SJCRH30 (cell line): ENCODE results near the gene TRIM44. TPM values are rescaled to one million over a fixed set of nuclear protein-coding genes. Genes with fewer than 3 reads are reported as not detected.
"Not testable (repeated sequence)": the region's sequence is repeated elsewhere in the genome, so short reads cannot be mapped to it uniquely, and the experiment has no call there.

ENCODE experiments used
- DNase-seq, 2 experiments: peaks; one replicate each; pipeline ENCODE4 v3.0.0-alpha.2; 2015 to 2020
- H3K27ac ChIP-seq: fragments of 250-450 bp; sonication (Bioruptor Pico); 2 replicates; pipeline ENCODE4 v1.5.1; 2020; ENCODE audit warnings: mild to moderate bottlenecking, moderate library complexity
- H3K27me3 ChIP-seq: fragments of 250-450 bp; sonication (Bioruptor Pico); 2 replicates; pipeline ENCODE4 v1.5.1; 2020; ENCODE audit warnings: mild to moderate bottlenecking, moderate library complexity
- H3K36me3 ChIP-seq: fragments of 250-450 bp; sonication (Bioruptor Pico); 2 replicates; pipeline ENCODE4 v1.5.1; 2020; ENCODE audit warnings: mild to moderate bottlenecking, moderate library complexity
- H3K4me1 ChIP-seq: fragments of 250-450 bp; sonication (Bioruptor Pico); 2 replicates; pipeline ENCODE4 v1.5.1; 2020; ENCODE audit warnings: mild to moderate bottlenecking, moderate library complexity
- H3K4me3 ChIP-seq: fragments of 250-450 bp; sonication (Bioruptor Pico); 2 replicates; pipeline ENCODE4 v1.5.1; 2020; ENCODE audit warnings: mild to moderate bottlenecking, moderate library complexity
- H3K9me3 ChIP-seq: fragments of 250-450 bp; sonication (Bioruptor Pico); replicated peaks from 2 replicates; pipeline ENCODE4 v1.5.1; 2020; ENCODE audit warnings: mild to moderate bottlenecking, moderate library complexity
- total RNA-seq: library from RNA; depleted of rRNA; stranded (reverse); fragments of >200 nt; shearing (Covaris generic); gene quantifications from 2 replicates; pipeline ENCODE4 v1.2.3, GENCODE V29; 2014

TRIM44 gene
- total RNA-seq, 1 experiment from 2014 or later: 66.8 TPM

DNA sequence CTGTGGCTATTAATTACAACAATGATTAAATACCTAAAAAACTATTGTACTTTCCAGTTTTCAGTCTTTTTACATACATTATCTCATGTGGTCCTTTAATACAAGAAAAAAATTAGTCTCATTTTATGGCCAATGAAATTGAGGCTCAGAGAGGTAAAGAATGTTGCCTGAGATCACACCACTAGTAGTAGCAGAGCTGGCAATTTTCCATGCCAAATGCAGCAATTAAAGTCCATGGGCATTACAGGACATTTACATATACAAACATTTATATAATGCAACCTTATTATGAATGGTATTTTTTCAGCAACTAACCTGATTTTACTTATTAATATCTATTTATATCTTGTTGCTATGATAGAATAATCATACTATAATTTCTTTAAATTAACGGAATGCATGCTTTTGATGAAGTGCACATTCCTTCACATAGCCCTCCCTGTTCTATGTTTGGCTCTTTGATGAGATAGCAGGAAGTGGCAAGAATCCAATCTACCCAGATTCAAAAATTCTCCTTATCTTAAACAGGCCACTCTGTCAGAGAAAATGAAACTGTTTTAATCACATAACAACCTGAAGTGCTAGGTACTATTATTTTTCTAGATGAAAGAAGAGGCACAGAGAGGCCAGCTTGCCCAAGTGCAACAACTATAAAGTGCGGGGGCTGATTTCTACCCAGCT is 160.4 kb downstream of the TRIM44 start:
- Histone ChIP-seq H3K4me1 (peaks cover 12% of the 10 kb centered on the region), H3K27ac (peak overlapping the region; percentile 44; the same call in 1 of the 2 replicates), H3K36me3 (no peaks in the 10 kb centered on the region), H3K4me3 (no peak overlapping the region), H3K9me3 (no peaks in the 10 kb centered on the region), H3K27me3 (no peaks in the 10 kb centered on the region)
- DNase-seq: peak in 1 of 2 experiments; percentile 27

DNA sequence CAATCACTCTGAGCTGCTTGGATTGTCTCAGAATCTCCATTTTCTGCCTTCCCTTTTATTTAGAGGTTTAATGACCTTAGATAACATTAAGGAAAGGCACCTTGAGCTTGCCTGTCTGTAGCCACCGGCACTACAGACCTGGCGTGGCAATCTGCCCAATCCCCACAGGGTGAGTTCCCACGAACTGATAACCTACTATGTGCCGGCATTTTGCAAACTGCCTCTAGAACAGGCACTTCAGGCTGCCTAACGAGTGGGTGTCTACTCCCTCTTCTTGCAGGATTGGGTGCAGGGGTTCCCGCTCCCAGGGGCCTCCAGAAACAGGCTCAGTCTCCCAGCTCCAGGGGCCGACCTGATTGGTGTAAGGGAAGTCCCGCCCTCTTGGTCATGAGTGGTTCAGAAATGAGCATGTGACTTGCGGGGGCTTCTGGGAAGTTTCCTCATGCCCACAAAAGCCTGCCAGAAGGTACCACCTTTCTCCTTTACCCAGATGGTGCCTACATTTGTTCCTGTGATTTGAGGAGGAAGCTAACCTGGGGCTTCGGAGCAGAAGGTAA is 161.2 kb downstream of the TRIM44 start:
- no peaks in the 10 kb centered on the region for H3K36me3 ChIP-seq
- peaks cover 12% of the 10 kb centered on the region for H3K4me1 ChIP-seq
- H3K4me3 ChIP-seq: no peak overlapping the region
- H3K27me3 ChIP-seq: no peaks in the 10 kb centered on the region
- no peaks in the 10 kb centered on the region for H3K9me3 ChIP-seq
- no peak overlapping the region for H3K27ac ChIP-seq
- no peak for DNase-seq

DNA sequence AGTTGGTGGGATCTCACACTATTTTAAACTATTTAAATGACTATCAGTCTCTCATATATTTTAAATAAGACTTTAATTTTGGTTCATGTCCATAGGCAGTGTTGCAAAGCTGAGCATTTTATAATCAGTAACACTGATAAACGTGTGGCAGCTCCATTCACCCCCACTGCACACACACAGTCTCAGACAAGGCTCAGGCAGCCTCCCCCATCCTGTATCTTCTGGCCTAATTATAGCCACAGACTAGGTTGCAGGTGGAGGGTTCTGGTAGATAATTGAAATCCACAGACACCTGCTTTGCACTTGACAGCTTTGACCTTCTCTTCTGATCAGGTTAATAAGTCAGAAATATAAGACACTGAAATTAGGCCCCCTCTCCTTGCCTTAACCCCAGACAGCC is 162.8 kb downstream of the TRIM44 start:
- no peak for DNase-seq
- no peaks in the 10 kb centered on the region for H3K27me3 ChIP-seq

DNA sequence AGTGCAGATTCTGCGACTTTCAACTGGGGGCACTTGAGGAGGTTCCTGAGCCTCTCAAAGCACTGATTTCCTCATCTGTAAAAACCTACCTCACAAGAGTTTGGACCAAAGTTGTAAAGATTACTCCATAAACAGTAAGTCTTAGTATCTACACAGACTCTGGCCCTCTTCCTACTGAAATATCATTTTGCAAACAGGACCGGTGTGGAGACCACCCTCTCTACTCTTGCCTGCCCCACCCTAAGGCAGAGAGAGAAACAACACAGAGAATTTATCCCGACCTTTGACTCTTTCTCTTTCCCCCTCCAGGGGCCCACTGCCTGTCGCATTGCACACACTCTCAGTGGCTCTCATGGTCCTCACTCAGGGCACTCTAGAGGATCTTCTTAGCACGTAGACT is 163.4 kb downstream of the TRIM44 start:
- no peaks in the 10 kb centered on the region for H3K36me3 ChIP-seq
- DNase-seq: no peak
- H3K4me3 ChIP-seq: no peak overlapping the region
- no peaks in the 10 kb centered on the region for H3K9me3 ChIP-seq
- H3K27me3 ChIP-seq: no peaks in the 10 kb centered on the region
- H3K27ac ChIP-seq: no peak overlapping the region
- peaks cover 12% of the 10 kb centered on the region for H3K4me1 ChIP-seq

More for the DNA sequence above, 162.8 kb downstream of the TRIM44 start:
- H3K36me3 ChIP-seq: no peaks in the 10 kb centered on the region
- no peaks in the 10 kb centered on the region for H3K9me3 ChIP-seq
- H3K27ac ChIP-seq: no peak overlapping the region
- H3K4me3 ChIP-seq: no peak overlapping the region
- peaks cover 12% of the 10 kb centered on the region for H3K4me1 ChIP-seq

DNA sequence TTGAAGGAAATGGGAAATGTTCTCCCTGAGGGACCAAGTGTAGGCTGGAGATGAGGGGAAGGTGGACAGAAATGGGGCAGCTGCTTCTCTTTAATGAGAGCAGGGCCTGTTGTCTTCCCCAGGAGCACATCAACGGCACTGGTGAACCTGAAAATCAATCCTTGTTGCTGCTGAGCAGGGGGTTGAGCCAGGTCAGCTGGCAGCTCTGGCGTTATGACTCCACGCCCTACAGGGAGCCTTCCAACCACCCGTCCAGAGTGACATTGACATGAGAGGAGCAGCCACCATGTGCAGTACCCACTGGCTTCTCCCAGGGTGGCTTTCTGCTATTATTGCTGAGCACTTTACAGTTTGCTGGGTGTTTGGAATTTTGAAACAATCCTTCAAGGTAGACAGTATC is 164.4 kb downstream of the TRIM44 start:
- H3K27ac ChIP-seq: no peak overlapping the region
- no peak overlapping the region for H3K4me3 ChIP-seq
- peaks cover 12% of the 10 kb centered on the region for H3K4me1 ChIP-seq
- no peaks in the 10 kb centered on the region for H3K36me3 ChIP-seq
- H3K27me3 ChIP-seq: no peaks in the 10 kb centered on the region
- no peaks in the 10 kb centered on the region for H3K9me3 ChIP-seq
- DNase-seq: no peak

DNA sequence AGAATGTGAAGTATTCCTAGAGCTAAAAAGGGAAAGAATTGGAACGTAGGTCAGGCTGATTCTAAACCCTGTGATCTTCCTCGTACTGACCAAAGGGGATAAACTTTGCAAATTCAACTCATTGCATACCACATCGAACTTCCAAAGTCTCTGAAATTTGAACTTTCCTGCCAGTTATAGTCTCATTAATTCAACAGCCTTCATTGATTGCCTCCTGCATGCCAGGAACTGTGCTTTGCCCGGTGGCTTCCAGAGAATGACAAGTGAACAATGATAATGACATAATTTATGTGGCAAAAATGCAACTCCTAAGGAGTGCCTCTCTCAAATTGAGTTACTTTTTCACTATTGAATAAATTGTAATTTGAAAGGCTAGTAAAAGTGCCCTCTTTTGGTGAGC is 173.6 kb downstream of the TRIM44 start:
- Histone ChIP-seq H3K27me3 (no peaks in the 10 kb centered on the region), H3K4me1 (no peaks in the 10 kb centered on the region), H3K36me3 (no peaks in the 10 kb centered on the region), H3K4me3 (no peak overlapping the region), H3K9me3 (no peaks in the 10 kb centered on the region), H3K27ac (no peak overlapping the region)
- DNase-seq: no peak

DNA sequence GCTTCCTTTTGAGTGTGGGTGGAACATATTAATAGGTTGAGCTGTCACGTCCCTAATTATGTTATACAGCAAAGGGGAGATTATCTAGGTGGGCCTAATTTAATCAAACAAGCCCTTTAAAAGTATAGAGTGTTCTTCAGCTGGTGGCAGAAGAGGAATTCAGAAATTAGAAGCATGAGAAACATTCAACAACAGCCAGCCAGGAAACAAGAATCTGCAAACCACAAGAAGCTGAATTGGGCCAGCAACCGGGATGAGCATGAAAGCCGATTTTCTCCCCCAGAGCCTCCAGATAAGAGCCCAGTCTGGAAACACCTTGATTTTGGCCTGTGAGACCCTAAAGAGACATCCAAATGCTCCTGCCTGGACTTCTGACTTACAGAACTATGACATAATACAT is 175.5 kb downstream of the TRIM44 start:
- Histone ChIP-seq H3K9me3 (no peaks in the 10 kb centered on the region), H3K4me3 (no peak overlapping the region), H3K36me3 (no peaks in the 10 kb centered on the region), H3K27me3 (no peaks in the 10 kb centered on the region), H3K27ac (no peak overlapping the region), H3K4me1 (no peaks in the 10 kb centered on the region)
- DNase-seq: no peak

DNA sequence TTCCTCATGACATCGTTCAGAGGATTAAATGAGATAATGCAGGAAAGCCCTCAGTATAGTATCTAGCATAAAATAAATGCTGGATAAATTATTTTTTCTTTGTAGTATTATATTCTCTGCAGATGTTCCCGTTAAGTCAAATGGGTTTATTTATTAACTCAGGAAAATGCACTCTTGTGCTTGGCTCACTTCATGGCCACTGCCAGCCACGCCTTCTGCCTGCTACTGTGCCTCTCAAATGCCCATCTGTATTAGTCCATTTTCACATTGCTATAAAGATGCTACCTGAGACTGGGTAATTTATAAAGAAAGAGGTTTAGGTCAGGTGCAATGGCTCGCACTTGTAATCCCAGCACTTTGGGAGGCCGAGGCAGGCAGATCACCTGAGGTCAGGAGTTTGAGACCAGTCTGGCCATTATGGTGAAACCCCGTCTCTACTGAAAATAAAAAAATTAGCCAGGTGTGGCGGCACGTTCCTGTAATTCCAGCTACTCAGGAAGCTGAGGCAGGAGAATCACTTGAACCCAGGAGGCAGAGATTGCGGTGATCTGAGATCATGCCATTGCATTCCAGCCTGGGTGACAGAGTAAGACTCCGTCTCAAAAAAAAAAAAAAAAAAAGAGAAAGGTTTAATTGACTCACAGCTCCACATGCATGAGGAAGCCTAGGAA is 176.3 kb downstream of the TRIM44 start:
- H3K9me3 ChIP-seq, H3K36me3 ChIP-seq, DNase-seq, H3K4me3 ChIP-seq, H3K4me1 ChIP-seq, H3K27ac ChIP-seq, H3K27me3 ChIP-seq: not testable (repeated sequence)

DNA sequence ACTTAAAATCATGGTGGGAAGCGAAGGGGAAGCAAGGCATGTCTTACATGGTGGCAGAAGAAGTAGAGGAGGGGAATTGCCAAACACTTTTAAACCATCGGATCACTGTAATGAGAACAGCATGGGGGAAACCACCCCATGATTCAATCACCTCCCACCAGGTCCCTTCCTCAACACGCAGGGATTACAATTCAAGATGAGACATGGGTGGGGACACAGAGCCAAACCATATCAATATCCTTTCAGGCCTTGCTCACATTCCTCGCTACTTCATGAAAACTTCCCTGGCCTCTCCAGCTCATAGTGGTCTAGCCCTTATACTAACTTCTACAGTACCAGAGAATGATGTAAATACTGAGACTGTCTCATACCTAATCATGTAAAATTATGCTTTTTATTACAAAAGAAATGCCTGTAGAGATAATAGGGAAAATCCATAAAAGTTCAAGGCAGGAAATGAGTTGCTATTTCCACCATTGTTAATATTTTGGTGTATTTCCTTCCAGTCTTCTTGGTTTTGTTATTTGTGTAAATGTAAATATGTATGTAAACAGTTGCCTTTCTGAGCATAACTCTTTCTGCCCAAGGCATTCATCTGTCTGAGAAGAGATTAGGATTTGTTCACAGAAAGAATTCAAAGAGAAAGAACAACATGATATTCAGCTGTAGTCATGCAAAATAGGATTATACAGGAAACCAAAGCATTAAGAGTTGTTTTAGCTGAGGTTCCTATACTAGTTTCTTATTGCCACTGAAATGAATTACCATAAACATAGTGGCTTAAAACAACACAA is 177.0 kb downstream of the TRIM44 start:
- Histone ChIP-seq H3K9me3 (no peaks in the 10 kb centered on the region), H3K27ac (no peak overlapping the region), H3K4me3 (no peak overlapping the region), H3K27me3 (no peaks in the 10 kb centered on the region), H3K4me1 (no peaks in the 10 kb centered on the region), H3K36me3 (no peaks in the 10 kb centered on the region)
- no peak for DNase-seq

DNA sequence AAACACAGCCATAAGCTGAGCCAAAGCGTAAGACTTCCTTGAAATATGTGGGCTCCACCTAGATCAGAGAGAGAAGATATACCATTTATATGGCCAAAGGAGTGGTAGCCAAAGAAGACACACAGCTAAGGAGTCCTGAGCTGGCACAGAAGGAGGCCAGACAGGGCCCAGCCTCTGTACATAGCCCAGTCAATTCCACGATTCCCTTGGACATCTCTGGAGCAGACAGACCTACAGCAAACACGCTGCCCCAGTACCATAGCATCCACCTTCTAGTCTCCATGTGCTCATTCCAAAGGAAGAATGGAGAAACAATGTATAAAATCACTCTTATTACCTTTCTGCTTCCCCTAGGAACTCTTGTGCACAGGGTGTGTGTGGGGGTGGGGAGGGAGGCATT is 179.2 kb downstream of the TRIM44 start:
- Histone ChIP-seq H3K27ac (no peak overlapping the region), H3K4me1 (peaks cover 3% of the 10 kb centered on the region; the same call in 1 of the 2 replicates), H3K27me3 (no peaks in the 10 kb centered on the region), H3K4me3 (no peak overlapping the region), H3K36me3 (no peaks in the 10 kb centered on the region), H3K9me3 (no peaks in the 10 kb centered on the region)
- no peak for DNase-seq

DNA sequence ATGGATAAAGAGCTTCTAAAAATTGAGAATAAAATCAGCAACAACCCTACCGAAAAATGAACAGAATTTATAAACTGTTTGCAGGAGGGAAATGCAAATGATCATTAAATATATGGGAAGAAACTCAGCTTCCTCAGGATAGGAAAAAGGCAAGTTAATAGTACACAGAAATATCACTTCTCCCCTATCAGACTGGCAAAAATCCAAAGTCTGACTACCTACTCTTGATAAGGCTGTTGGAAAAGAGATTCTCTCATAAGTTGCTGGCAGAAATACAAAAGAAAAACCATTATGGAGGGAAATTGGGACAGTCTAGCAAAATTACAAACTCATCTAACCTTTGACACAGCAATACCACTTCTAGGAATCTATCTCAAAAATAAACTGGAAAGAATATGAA is 180.4 kb downstream of the TRIM44 start:
- H3K27me3 ChIP-seq: no peaks in the 10 kb centered on the region
- no peaks in the 10 kb centered on the region for H3K36me3 ChIP-seq
- no peak for DNase-seq

DNA sequence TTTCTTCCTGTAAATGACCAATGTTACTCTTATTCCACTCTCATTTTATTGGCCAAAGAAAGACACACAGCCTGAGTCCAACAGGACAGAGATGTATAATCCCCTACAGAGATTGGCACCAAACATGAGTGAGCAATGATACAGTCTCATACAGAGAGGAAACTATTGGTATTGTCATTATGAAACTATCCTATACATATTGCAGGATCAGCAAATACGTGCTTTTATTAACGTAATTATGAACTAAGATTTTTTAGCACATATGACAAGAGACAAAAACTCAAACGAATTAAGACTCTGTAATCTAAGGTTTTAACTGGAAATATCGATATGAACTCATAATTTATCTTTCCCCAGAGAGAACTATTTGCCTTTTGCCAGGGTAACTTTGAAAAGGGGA is 182.0 kb downstream of the TRIM44 start:
- Histone ChIP-seq H3K9me3 (no peaks in the 10 kb centered on the region), H3K27ac (no peak overlapping the region), H3K36me3 (no peaks in the 10 kb centered on the region), H3K4me3 (no peak overlapping the region), H3K27me3 (no peaks in the 10 kb centered on the region), H3K4me1 (peaks cover 3% of the 10 kb centered on the region; the same call in 1 of the 2 replicates)
- no peak for DNase-seq

More for the DNA sequence above, 180.4 kb downstream of the TRIM44 start:
- Histone ChIP-seq H3K4me1 (peaks cover 3% of the 10 kb centered on the region; the same call in 1 of the 2 replicates), H3K9me3 (no peaks in the 10 kb centered on the region), H3K27ac (no peak overlapping the region), H3K4me3 (no peak overlapping the region)

DNA sequence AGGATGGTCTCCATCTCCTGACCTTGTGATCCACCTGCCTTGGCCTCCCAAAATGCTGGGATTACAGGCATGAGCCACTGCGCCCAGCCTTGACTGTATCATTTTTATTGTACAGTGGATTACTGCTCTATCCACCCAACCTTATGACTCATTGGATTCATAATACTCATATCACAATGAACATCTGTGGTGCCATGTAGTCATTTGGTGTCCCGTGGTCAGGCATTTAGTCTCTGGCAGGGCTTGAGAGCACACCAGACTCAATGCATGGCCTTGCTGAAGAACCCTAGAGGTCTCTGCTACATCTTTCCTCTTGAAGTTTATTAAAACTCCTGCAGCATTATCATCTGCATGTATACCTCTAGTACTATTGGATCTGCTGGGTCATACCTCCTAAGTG is 183.3 kb downstream of the TRIM44 start:
- Histone ChIP-seq H3K27me3 (no peaks in the 10 kb centered on the region), H3K36me3 (no peaks in the 10 kb centered on the region), H3K9me3 (no peaks in the 10 kb centered on the region), H3K4me3 (no peak overlapping the region), H3K27ac (no peak overlapping the region), H3K4me1 (peaks cover 3% of the 10 kb centered on the region; the same call in 1 of the 2 replicates)
- DNase-seq: peak in 1 of 2 experiments; percentile 36

DNA sequence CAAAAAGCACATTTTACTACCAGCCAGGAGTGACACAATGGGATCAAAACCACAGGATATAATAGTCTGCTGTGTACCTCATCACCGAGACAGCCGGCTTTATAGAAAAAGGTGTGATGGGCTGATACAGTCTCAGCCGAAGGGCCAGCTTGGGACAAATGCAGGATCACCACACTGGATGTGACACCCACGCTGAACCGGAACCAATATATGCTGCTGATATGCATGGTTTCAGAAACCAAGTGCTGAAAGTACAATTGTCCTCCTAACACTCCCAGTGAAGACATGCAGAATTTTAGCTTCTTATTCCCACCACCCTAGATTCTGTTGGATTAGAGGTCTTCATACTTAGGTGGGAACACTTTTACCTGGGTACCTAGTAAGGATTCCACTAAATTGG is 184.3 kb downstream of the TRIM44 start:
- no peak overlapping the region for H3K27ac ChIP-seq
- no peaks in the 10 kb centered on the region for H3K27me3 ChIP-seq
- H3K9me3 ChIP-seq: no peaks in the 10 kb centered on the region
- no peaks in the 10 kb centered on the region for H3K36me3 ChIP-seq
- peaks cover 3% of the 10 kb centered on the region; the same call in 1 of the 2 replicates for H3K4me1 ChIP-seq
- no peak overlapping the region for H3K4me3 ChIP-seq
- no peak for DNase-seq

DNA sequence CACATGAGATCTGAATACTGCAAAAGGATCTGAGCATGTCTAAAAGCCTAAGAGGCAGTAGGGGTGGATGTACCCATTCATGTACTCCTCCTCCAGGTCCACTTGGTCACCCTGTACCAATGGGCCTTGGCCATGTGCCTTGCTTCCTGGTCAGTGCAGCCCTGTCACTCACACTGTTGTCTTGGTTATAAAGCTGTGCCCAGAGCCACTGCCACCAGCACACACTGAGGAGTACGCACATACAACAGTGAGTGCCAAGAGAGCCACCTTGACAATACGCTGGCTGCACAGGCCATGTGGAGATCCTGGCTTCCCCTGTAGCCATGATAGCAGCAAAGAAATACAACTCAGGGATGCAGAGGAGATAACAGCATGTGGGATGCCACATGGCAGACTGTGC is 184.9 kb downstream of the TRIM44 start:
- Histone ChIP-seq H3K4me1 (peaks cover 3% of the 10 kb centered on the region; the same call in 1 of the 2 replicates), H3K4me3 (no peak overlapping the region), H3K36me3 (no peaks in the 10 kb centered on the region), H3K27ac (no peak overlapping the region), H3K9me3 (no peaks in the 10 kb centered on the region), H3K27me3 (no peaks in the 10 kb centered on the region)
- no peak for DNase-seq
